GM18498 (cell line): ENCODE data around the gene HOXA3.

Experiments
- ATAC-seq: cut with Tn5 transposase; IDR thresholded peaks from one replicate; pipeline ENCODE4 v1.9.1; 2021; ENCODE audit warnings: mild to moderate bottlenecking, moderate library complexity; ENCODE audit not compliant: unreplicated experiment

Gene HOXA3

GRCh38 chr7:27095050-27095896 is 57.1 kb downstream of the HOXA3 start:
- ATAC-seq = peak; percentile 8

DNA sequence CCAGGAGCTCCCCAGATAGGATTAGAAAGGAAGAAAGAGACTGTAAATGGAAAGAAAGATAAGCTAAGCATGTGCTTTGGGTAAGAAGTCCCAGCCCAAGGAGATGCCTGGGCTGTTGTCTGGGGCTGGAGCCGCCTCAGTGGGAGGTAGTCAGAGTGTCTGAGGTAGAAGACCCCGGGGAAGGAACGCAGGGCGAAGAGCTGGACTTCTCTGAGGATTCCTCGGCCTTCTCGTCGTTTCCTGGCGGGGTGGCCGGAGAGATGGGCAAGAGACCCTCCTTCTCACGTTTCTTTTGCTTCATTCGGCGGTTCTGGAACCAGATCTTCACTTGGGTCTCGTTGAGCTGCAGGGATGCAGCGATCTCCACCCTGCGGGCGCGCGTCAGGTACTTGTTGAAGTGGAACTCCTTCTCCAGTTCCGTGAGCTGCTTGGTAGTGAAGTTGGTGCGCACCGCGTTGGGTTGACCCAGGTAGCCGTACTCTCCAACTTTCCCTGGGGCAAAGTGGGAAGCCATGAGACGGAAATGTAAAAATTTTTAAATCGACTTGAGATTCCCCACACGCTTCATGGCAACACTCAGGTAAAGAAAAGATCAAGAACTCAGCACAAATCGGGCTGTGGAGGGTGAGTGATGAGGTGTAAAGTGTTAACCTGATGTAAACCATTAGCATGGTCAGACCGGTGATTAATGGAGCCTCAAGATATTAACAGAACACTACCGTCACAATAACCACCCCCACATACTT is 57.9 kb downstream of the HOXA3 start:
- ATAC-seq = no peak

DNA sequence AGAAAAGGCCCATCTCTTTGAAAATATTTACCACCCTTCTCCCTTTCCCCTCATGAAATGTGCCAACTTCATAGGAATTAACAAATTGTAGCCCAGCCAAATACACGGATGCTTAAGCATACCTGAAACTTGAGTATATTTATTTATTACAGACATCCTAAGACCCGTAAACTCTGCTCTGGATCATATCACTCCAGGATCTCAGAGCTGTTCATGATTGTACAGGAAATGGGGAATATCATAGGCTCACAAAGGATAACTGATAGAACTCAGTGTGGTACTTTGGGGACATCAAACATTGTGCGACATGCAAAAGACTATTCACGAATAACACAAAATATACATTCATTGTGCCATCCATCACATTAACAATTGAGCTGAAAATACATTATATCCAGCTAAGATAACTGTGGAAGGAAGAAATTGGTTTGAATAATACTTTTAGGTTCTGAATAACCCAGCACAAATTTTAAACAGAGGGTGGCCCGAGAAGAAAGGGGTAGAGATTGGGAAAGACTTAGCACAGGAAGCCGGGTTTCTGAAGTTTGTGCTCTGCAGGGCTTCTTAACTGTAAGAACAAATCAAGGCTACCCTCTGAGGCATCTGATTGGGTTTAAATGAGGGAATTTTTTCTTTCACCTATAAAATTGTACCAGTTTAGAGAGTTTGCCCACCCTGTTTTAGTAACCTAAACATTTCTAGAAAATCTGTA is 59.0 kb downstream of the HOXA3 start:
- ATAC-seq = no peak

DNA sequence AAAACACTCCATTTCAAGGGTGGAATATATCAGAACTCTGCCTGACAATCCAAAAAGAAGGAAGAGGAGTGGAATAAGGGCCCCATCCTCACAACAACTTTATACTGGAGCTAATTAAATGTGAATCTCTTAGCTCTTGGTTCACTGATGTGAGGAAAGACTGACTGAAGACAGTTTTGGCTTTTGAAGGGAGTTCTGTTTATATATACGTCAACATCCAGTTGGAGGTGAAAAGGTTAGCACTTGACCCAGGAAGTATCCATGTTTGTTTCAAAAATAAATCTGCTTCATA is 59.6 kb downstream of the HOXA3 start:
- ATAC-seq = no peak

GRCh38 chr7:27091941-27092818 is 60.2 kb downstream of the HOXA3 start:
- no peak for ATAC-seq

DNA sequence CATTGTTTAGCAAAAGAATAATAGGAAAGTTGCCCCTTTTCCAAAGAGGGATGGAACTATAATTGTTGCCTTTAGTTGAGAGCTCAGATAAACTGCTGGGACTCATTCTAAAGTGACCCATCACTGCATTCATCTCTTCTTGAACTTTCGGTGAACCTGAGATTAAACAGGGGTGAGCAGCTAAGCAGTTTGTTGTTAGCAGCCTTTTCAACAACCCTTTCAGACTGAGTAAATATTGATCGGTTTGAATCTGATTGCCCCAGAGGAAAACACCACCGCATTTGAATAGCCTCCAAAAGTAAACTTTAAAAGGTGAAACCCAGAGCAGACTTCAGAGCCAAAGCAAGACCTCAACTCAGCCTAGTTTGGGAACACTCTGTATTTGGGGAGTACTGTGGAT is 61.3 kb downstream of the HOXA3 start:
- ATAC-seq = no peak

DNA sequence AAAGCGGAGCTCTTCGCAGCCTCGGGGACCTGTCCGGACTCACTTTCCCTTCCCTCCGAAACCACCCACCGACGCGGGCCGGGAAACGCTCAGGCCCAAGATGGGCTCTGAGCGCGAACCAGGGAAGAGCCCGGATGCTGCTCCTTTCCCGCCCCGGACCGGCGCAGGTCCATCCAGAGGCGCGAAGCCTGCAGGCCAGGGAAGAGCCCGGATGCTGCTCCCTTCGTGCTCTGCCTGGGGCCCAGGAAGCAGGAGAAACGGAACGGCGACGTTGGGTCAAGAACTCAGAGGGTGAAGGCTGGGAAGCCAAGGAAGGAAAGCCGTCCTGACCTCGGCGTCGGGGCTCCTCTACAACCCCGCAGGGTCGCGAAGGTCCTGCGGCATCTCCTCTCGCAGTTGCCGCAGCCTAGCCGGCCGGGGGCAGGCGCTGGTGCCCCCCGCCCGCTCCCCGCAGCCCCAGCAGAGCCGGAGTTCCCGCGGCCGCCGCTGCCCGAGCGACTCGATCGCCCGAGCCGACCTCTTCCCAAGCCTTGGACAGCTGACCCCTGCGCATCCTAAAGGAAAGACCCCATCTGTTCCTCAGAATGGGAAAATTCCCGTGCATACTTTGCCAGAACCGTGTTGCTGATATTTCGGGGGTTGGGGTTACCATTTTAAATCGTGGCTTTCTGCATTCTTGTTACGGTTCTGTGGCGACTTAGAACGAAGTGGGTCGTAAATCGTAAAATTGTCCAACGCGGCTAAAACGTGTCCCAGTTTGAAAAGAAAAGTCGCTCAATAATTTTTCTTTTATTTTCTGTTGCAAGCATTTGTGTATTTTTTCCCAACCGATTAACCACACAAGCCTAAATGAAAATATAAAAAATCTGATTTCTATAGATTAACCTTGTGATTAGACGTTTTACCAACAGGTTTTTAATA is 64.1 kb downstream of the HOXA3 start:
- ATAC-seq = no peak

DNA sequence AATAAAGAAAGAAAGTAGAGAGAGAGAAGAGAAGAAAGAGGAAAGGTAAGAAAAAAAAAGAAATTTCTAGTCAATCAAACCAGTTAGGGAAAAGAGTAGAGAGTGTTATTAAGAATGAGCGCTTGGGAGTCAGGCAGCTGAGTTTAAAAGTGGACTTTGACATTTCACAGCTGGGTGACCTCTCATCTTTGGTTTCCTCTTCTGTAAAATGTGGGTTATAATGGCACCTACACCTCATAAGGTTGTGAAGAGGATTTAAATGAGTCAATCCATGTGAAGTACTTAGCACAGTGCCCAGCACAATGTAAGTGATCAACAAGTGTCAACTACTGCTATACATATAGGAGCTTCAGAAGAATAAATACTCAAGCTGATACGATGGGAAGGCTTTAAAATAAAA is 68.7 kb downstream of the HOXA3 start:
- no peak for ATAC-seq

DNA sequence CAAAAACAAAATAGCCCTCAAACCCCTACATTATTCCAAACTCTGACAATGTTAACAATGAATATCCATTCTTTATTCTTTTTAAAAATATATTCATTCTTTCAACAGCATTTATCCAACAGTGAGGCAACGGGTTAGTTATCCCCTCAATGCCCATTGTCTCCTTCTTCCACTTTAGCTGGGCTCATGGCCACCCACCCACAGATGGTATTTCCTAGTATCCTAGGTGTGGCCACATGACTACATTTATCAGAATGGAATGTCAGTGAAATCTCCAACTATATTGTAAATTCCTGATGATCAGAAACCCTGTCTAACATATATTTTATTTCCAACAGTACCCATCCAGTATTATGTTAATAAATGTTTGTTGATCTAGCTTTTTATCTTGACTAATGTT is 70.2 kb downstream of the HOXA3 start:
- ATAC-seq = no peak

DNA sequence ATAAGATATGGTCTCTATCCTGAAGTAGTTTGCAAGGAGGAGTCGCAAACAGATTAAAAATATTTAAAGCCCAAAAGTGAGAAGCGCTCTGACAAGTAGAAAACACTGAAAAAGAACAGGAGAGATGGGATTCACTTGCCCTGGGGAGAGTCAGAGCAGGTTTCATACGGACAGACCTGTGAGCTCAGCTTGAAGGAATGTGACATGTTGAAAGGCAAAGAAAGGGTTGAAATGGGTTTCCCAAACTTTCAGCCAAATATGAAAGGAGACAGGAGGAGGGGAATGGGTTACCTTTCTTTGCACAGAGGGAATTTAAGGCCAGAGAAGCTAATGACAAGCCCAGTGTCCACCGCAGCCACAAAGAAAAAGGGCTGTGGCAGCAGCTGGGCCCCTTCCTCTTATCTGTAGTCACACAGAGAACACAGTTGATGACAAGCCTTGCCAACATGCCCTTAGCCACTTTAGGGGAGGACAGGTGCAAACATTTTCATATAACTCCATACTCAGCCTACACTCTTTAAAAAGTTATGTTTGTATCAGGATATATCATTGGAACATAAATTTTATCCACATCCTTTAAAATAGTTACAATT is 71.4 kb downstream of the HOXA3 start:
- no peak for ATAC-seq

DNA sequence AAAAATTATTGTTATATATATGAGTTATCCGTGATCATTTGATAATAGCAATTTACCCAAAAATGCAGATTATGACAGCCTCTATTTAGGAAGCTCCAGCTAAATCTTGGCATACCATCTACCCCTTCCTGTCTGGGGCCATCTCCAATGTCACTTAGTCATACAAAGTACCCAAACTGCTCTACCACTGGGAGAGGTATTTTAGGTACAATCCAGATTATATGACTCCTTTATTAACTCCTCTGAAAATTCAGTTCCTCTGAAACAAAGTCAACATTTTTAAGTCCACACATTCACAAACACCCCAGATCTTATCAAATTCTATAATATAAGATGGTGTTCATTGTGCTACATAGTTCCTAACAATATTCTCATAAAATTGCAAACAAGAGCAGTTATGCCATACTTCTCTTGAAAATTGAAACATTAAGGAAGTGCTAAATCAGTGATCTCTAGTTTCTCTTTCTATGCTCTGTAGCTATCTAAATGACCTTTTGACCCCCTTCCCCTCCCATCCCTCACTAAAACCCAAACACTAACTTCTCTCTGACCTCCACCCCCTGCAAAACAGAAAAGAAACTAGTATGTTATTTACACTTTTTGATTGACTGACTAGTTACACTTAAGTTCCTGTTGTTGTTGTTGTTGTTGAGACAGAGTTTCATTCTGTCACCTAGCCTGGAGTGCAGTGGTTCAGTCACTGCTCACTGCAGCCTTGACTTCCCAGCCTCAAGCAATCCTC is 73.0 kb downstream of the HOXA3 start:
- no peak for ATAC-seq

DNA sequence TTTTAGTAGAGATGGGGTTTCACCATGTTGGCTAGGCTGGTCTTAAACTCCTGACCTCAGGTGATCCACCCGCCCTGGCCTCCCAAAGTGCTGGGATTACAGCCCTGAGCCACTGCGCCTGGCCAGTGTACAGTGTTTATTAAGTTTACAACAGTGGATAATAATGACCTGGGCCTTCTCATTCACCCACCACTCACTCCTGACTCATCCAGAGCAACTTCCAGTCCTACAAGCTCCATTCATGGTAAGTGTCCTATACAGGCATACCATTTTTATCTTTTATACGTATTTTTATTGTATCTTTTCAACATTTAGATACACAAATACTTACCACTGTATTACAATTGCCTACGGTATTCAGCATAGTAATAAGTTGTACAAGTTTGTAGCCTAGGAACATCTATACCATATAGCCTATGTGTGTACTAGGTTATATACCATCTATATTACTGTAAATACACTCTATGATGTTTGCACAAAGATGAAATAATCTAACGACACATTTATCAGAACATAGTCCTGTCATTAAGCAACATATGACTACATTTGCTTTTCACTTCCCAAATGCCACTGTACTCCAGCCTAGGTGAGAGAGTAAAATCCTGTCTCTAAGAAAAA is 73.7 kb downstream of the HOXA3 start:
- ATAC-seq = no peak

GRCh38 chr7:27073076-27073475 is 79.3 kb downstream of the HOXA3 start:
- ATAC-seq = no peak

DNA sequence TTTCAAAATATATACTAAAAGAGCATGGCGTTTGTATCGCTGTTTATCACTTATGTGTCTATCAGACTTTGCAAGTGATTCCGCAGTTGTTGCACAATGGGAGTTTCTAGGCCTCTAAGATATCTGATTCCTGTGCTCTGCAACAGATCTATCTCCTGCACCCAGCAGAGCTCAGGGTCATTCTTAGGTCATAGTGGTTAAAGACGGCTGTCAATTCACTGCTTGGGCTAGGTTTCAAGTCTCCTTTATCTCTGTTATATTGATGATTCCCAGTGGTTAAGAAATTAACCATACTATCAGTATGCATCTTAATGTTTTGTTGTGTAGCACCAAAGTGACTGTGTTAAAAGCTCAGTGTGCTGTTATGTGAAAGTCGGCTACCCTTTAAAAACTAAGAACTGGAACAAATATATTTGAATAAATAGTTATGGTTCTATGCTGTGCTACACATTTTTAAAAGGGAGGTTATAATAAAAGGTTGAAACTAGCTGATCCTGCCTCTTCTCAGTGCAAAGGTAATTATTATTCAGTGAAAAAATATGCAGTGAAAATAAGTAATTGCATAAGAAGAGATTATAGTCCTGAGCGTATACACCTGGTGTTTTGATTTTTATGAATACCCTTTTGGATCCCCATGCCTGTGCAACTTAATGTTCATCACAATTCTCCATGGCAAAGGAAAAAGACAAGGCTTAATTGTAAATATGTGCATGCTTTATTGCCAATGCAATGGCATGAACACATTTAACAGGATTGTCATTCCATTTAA is 80.6 kb downstream of the HOXA3 start:
- ATAC-seq = no peak

DNA sequence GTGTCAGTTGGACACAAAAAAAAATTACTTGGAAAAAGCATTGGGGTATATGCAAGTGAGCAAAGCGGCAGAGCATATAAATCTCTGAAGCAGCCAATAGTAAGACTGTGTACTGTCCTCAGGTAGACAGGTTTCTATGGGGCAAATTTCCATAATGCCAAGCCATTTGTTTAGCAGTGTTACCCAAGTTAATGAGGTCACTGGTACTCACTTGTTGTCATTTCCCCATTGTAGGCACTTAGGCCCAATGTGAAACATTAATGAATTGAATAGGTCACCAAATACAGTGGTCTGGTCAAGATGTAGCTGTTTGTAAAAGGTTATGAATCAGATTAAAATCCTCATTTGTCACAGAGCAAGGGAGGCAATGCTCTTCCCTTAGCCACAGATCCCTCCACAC is 84.1 kb downstream of the HOXA3 start:
- ATAC-seq = no peak

DNA sequence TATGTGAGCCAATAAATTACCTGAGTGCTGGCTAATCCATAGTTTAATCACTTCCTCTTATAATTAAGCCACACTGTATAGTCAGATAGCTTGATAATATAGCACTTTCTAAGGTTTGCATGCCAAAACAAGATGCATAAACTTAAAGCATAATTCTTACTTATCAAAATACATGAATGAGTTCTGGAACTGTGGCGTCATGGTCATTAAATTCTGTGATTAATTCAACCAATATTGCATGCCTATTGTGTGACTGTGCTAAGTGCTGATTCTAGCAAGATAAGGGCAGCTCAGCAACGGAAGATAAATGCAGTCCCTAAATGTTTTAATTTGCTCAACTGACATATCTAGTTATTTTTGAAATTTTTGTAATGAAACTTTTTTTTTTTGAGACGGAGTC is 86.2 kb downstream of the HOXA3 start:
- no peak for ATAC-seq

DNA sequence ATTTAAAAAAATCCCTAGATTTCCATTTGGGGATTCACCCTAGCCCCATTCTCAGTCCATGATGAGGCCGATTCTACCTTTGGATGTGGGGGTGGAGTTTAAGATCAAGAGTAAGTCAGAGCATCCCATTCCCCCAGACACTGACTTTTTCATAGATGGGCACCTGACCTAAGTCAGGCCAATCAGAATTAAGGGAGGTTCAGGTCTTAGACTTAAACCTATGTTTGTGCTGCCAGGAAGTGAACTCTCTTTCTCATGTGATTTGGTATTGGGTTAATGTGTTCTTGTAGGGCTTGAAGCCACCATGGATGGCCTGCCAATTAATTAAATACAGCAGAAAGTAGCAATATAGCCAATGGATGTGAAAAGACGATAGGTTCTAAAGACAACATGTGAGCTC is 86.7 kb downstream of the HOXA3 start:
- no peak for ATAC-seq

- ATAC-seq = no peak
These were observed 87.7 kb downstream of the HOXA3 start for GRCh38 chr7:27064661-27065060.
